ENCODE data around the gene GRM5.
"Not testable (repeated sequence)": the region's sequence is repeated elsewhere in the genome, so short reads cannot be mapped to it uniquely, and the experiment has no call there.

The GRM5 gene

GRCh38 chr11:89065651-89066201 lies at the start of gene GRM5:
Gene GRM5 (minus strand): TSS chr11:89065982. CDS start chr11:89047872, 18,110 bp downstream.
- not testable (repeated sequence) for DNase-seq (ENCODE audit: low read depth in 2 of 2)

- not testable (repeated sequence) for DNase-seq (ENCODE audit: low read depth in 2 of 2)
Measured at GRCh38 chr11:89097956-89098355, 32.2 kb upstream of the GRM5 start.

DNA sequence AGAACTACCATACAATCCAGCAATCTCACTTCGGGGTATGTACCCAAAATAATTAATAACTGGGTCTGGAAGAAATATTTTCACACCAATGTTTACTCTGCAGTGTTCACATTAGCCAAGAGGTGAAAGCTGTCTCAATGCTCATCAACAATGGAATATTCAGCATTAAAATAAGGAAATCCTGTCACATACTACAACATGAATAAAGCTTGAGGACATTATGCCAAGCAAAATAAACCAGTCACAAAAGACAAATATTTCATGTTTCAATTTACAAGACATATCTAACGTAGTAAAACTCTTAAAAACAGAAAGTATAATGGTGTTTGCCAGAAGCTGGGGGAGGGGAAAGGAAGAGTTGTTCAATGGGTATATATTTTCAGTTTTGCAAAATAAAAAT lies 28.0 kb upstream of the GRM5 start:
- not testable (repeated sequence) for DNase-seq (ENCODE audit: low read depth in 2 of 2)

DNA sequence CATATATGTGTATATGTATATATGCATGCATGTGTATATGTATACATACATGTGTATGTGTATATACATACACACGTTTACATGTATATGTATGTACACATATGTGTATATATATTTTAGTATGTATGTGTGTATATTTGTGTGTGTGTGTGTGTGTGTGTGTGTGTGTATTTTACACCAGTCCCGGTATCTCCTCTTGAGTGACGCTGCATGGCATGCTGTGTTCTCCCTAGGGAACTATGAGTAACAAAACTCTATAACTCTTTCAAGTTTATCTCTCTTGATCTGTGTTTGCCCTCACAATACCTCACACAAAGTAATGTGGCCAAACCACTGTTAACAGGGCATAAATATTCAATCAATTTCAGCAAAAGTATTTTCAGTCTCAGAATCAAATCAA lies 19.2 kb upstream of the GRM5 start:
- DNase-seq (ENCODE audit: low read depth in 2 of 2): not testable (repeated sequence)

DNA sequence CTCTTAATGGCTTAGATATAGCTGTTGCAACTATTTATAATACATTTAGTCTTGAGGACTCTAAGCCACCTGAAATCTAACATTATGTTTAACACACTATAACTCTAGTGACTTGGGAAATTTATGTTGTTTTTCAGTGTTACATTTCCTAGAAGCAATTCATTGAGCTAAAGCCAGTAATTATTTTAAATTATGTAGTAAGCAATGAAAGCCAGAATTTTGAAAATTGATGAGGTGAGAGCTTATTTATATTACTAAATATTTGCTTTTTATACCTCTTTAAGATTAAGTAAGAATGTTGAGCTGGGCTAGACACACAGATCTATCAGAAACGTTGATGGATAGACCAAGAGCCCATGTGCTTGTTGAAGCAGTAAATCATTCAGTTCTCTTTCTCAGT lies 5.1 kb upstream of the GRM5 start:
- DNase-seq (ENCODE audit: low read depth in 2 of 2): not testable (repeated sequence)

- DNase-seq (ENCODE audit: low read depth in 2 of 2): no peak
Measured at GRCh38 chr11:89067264-89067663, 1.5 kb upstream of the GRM5 start.

DNA sequence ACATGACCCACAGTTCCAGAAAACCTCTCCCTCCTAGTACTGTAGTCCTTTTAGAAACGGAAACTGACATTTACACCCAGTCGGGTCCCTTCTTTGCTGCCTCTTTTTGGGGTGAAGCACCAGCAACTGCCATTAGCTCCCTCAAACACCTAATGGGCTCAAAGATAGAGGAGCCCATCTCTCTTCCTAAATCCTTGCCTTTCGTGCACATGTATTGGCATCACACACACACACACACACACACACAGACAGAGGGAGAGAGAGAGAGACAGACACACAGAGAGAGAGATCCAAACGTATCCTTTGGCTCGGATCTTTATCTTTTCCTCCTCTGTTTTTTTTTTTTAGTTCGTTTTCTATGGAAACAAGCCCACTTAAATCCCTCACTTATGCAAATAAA lies 716 bp downstream of the GRM5 start:
- no peak for DNase-seq (ENCODE audit: low read depth in 2 of 2)

- not testable (repeated sequence) for DNase-seq (ENCODE audit: low read depth in 2 of 2)
Measured at GRCh38 chr11:89063481-89063951, 2.3 kb downstream of the GRM5 start.

DNA sequence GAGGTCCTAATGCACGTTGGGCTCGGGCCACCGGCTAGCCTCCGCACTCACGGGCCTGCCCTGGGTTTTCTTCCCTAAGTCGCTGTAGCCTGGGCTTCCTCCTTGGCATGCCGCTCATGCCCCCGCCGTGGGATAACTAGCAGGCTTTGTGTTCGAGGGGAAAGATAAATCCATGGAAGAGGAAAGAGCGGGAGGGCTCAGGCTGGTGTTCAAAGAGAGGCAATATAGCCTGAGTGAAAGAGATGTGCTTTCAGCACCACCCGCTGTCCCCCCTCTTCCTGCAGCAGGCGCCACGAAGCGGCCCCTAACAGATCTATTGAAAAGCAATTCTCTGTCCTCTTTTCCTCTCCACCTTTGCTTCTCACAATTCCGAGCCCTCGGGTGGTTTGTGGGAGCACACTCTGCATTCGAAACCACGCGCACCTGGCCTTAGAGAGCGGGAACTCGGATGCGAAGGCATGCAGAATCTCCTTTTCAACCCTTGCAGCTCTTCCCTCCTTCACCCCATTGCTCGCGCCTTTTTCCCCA lies 2.9 kb downstream of the GRM5 start:
- DNase-seq (ENCODE audit: low read depth in 2 of 2): not testable (repeated sequence)

- DNase-seq (ENCODE audit: low read depth in 2 of 2): not testable (repeated sequence)
Measured at GRCh38 chr11:89061839-89062238, 3.9 kb downstream of the GRM5 start.

GRCh38 chr11:89057406-89057805 lies 8.4 kb downstream of the GRM5 start:
- DNase-seq (ENCODE audit: low read depth in 2 of 2): not testable (repeated sequence)

- no peak for DNase-seq (ENCODE audit: low read depth in 2 of 2)
Measured at GRCh38 chr11:89052220-89052619, 13.6 kb downstream of the GRM5 start.

DNA sequence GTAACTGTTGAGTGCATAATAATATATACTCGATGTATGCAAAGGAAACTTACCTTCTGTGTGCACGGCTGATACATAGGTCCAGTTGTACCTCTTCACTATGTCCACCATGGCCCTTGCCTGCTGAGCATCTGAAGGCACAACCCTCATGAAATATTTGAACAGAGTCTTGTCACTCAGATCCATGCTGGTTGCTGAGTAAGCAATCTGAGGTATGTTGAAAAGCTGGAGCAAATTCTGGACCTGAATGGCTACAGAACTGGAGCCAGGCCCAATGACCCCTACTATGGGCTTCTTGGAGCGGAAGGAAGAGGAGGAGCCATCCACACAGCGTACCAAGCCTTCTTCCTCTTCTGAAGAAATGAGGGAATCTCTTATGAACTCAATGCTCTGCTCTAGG lies 18.6 kb downstream of the GRM5 start:
- not testable (repeated sequence) for DNase-seq (ENCODE audit: low read depth in 2 of 2)

DNA sequence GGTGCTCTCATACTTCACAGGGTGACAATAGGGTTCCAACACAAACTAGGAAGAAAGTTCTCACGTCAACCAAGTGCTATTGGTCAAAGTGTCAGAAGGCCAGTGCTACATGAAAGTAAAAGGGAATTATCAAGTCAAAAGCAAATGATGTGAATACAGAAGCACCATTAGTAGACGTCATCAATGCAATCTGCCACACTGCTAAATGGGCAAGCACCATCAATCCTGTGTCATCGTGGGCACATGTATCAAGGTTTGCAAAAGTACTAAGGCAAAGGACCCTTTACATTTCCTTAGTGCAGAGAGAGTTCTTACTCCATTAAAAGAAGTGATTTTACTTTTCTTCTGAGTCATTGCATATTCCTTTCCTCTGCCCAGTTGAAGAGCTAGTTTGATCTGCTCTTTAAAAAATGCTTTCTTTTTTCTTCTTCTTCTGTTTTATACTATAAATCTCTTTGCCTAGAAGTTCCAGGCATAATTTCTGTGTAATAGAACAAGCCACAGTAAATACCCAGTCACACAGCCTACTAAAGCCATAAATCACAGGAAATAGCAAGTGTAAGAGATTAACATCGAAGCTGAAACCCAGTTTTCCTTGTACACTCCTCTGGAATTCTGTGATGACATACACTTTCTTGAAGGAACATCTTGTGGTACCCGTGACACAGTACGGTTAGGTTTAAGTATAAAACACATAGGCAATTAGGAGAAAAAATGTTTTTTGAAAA lies 21.8 kb downstream of the GRM5 start:
- not testable (repeated sequence) for DNase-seq (ENCODE audit: low read depth in 2 of 2)

DNA sequence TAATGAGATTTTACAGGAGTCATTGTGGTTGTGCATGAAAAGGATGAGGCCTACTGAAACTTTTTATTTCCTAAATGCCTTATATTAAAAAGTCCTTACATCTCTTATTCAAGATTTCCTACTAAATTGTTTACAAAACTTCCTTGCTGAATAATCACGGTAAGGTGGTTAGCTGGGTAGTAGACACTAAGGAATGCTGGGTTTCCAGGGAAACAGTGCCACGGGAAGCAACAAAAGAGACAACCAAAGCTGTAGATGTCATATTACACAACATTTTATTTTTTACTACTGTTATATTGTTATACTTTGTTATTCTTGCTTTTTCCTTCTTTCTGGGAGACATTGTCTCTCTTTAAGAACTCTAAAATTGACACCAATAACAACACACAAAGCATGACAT lies 36.1 kb downstream of the GRM5 start:
- DNase-seq (ENCODE audit: low read depth in 2 of 2): not testable (repeated sequence)

DNA sequence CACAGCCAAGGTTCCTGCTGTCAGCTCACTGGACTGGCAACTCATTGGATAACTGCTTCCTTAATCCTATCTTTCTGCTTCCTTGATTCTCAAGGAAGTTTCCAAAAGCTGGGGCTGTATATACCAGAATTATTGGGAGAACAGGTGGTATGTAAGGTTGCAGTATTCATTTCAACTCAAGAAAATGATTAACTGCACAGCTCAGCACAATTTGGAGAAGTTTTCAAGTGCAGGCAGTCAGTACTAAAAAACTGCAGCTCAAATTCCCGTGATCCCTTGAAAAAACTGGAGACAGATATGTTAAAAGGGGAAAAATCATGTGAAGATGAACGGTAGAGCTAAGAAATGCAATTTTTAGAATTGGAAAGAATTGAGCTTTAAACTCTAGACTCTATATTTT lies 44.4 kb downstream of the GRM5 start:
- no peak for DNase-seq (ENCODE audit: low read depth in 2 of 2)

DNA sequence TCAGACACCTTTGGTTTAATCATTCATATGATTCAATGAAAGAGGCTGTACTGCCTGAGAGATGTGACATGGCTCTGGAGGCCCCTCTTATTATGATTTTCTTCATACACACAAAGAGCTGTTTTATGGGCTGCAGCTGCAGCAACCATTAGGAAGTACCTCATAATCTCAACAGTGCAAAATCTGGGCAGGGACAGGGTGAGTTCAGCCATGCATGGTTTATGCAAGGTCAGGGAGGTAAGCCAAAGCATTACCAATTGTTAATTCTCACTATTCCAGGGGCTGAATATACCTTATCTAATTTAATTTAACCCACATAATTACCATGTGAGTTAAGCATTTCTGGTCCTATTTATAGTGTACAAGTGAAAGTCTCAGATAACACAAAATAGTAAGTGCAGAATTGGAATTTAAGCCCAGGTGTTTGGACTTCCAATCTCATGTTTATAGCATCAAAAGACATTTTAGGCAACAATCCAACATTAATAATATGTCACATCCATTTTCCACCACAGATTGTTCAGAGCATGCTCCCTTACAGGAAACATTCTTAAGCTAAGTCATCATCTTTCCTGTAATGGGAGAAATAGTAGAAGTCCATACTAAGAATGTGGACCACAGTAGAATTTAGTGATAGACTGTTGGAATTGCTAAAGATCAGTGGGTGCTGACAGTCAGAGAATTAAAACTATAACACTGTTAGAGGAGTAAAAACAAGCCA lies 45.8 kb downstream of the GRM5 start:
- not testable (repeated sequence) for DNase-seq (ENCODE audit: low read depth in 2 of 2)

GRCh38 chr11:89016214-89016613 lies 49.6 kb downstream of the GRM5 start:
- no peak for DNase-seq (ENCODE audit: low read depth in 2 of 2)

DNA sequence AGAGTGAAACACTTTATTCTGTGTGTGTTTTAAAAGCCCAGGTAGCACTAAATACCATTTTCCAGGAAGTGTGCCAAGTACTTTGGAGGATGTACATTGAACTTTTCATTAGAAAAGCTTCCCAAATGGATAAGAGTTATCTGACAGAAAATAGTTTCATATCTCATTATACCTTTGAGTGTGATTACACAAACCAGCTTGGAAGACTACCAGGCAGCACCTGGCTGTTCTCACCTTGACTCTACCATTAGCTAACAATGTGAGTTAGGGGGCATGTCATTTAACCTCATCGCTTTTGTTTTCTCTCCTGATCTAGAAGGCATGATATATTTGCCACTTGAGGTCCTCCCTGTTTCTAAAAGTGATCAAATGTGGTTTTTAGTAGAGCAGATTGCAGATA lies 50.2 kb downstream of the GRM5 start:
- DNase-seq (ENCODE audit: low read depth in 2 of 2): no peak

DNA sequence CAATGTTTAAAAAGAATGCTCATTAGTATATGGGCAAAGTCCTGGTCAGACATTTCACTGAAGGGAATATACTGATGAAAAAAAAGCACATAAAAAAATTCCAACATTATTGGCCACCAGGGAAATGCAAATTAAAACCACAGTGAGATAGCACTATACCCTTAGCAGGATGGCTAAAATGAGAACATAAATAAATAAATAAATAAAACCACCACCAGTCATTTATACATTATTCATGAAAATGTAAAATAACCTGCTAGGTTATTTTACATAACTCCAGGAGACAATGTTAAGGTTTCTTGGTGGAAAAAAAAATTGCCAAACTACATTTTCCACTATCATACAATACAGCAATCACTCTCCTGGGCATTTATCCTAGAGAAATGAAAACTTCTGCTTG lies 64.9 kb downstream of the GRM5 start:
- DNase-seq (ENCODE audit: low read depth in 2 of 2): not testable (repeated sequence)

DNA sequence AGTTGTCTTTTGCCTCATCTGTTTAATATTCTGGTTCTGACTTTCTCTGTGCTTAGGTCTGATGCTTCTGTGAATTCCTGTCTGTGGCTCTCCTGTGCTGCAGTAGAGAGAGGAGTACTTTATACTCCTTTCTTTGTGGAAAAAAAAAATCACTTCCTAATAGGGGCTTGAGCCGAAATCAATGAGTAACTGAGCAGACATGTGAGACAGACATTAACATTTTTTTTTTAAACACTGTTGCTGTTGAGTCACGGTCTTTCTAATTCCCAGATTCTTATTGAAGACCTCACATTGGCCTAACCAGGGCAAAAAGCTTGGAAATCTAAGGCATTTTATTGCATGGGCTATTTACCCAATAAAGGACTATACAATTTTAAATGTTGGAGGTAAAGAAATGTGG lies 86.1 kb downstream of the GRM5 start:
- DNase-seq (ENCODE audit: low read depth in 2 of 2): no peak

- not testable (repeated sequence) for DNase-seq (ENCODE audit: low read depth in 2 of 2)
Measured at GRCh38 chr11:88978992-88979391, 86.8 kb downstream of the GRM5 start.
